Ramos (cell line): ENCODE measurements around the gene EOGT.

Experiments
- in situ Hi-C: fragments of 300-500 bp; cut with MboI; formaldehyde crosslinking; loops from one replicate; pipeline ENCODE4 v1.14.3; 2022; ENCODE audit warnings: low sequenced_read_pairs; ENCODE audit not compliant: unreplicated experiment

EOGT gene

GRCh38 chr3:68964694-68965093 lies 48.8 kb downstream of the EOGT start:
- in situ Hi-C loops: no loop called here

GRCh38 chr3:68963891-68964290 lies 49.6 kb downstream of the EOGT start:
- in situ Hi-C loops: no loop called here

- in situ Hi-C loops: no loop called here
These were observed 50.1 kb downstream of the EOGT start for GRCh38 chr3:68963376-68963775.

- in situ Hi-C loops: no loop called here
These were observed 54.6 kb downstream of the EOGT start for GRCh38 chr3:68958932-68959331.

- in situ Hi-C loops: no loop called here
These were observed 55.6 kb downstream of the EOGT start for GRCh38 chr3:68957895-68958294.

GRCh38 chr3:68953816-68954444 lies 59.6 kb downstream of the EOGT start:
- in situ Hi-C loops: no loop called here

GRCh38 chr3:68945225-68945624 lies 68.3 kb downstream of the EOGT start:
- in situ Hi-C loops: no loop called here

- in situ Hi-C loops: no loop called here
These were observed 69.6 kb downstream of the EOGT start for GRCh38 chr3:68943753-68944500.

- in situ Hi-C loops: no loop called here
These were observed 72.4 kb downstream of the EOGT start for GRCh38 chr3:68941055-68941454.

- in situ Hi-C loops: no loop called here
These were observed 76.6 kb downstream of the EOGT start for GRCh38 chr3:68936856-68937255.

- in situ Hi-C loops: no loop called here
These were observed 77.7 kb downstream of the EOGT start for GRCh38 chr3:68935778-68936177.

- in situ Hi-C loops: no loop called here
These were observed 81.9 kb downstream of the EOGT start for GRCh38 chr3:68931406-68932149.
